ENCODE data around the gene SELENON.

DNA sequence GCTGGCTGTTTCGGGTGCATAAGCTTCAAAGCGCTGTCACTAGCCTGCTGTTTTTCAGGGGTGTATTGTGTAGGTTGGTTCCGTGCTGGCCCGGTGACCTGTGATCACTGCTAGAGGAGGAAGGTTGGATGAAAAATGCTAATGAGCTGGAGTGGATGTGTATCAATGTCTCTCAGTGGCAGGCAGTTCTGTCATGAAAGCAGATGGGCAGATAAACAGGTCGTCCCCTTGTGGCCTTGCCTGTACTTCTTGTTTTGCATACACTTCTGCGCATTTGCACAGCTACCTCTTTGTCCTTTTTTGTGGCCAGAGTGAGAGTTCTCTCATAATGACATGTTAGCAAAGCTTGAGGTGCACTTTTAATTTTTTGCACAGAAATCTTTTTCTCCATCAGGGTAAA is 2.9 kb downstream of the SELENON start:
- no peak for TF ChIP-seq REST (IDR thresholded peaks at IDR 0.05; ENCODE audit: insufficient replicate concordance, low read depth)
- TF ChIP-seq, protein P1, sequence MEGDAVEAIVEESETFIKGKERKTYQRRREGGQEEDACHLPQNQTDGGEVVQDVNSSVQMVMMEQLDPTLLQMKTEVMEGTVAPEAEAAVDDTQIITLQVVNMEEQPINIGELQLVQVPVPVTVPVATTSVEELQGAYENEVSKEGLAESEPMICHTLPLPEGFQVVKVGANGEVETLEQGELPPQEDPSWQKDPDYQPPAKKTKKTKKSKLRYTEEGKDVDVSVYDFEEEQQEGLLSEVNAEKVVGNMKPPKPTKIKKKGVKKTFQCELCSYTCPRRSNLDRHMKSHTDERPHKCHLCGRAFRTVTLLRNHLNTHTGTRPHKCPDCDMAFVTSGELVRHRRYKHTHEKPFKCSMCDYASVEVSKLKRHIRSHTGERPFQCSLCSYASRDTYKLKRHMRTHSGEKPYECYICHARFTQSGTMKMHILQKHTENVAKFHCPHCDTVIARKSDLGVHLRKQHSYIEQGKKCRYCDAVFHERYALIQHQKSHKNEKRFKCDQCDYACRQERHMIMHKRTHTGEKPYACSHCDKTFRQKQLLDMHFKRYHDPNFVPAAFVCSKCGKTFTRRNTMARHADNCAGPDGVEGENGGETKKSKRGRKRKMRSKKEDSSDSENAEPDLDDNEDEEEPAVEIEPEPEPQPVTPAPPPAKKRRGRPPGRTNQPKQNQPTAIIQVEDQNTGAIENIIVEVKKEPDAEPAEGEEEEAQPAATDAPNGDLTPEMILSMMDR (IDR thresholded peaks at IDR 0.05; ENCODE audit: insufficient read depth, low read length): no peak
- TF ChIP-seq GABPA (IDR thresholded peaks at IDR 0.05; ENCODE audit: low read depth): no peak
- TF ChIP-seq POLR2AphosphoS5 (IDR thresholded peaks at IDR 0.05; ENCODE audit: low read depth): no peak
- TF ChIP-seq SPI1 (IDR thresholded peaks at IDR 0.05; ENCODE audit: borderline replicate concordance, low read depth): no peak
